Astrocyte of the cerebellum (primary cell): ENCODE measurements around the gene NSRP1.

Source experiments
- DNase-seq: peaks from one replicate; pipeline ENCODE4 v3.0.0-alpha.2; 2011; ENCODE audit warnings: low read depth
- H3K4me3 ChIP-seq: 2 replicates; pipeline ENCODE4 v1.5.1; 2011; ENCODE audit warnings: mild to moderate bottlenecking, low read depth, low read length, moderate library complexity
- CTCF ChIP-seq: IDR thresholded peaks from 2 replicates; pipeline ENCODE4 v1.5.1; 2012; ENCODE audit warnings: low read length, low read depth, moderate library complexity, mild to moderate bottlenecking; ENCODE audit errors: missing control alignments
- in situ Hi-C: cut with HindIII; loops from 2 replicates; pipeline ENCODE4 v1.10.0; 2017; ENCODE audit warnings: low sequenced_read_pairs

The NSRP1 gene

GRCh38 chr17:30160419-30161172 is 44.0 kb downstream of the NSRP1 start:
- in situ Hi-C loops, result no loop called here
- no peak for TF ChIP-seq CTCF
- DNase-seq, result no peak

GRCh38 chr17:30161601-30162000 is 45.0 kb downstream of the NSRP1 start:
- TF ChIP-seq CTCF, result no peak
- H3K4me3 ChIP-seq, result no peak overlapping the region
- in situ Hi-C loops, result no loop called here

More at GRCh38 chr17:30160419-30161172, 44.0 kb downstream of the NSRP1 start:
- no peak overlapping the region for H3K4me3 ChIP-seq

GRCh38 chr17:30164531-30164930 is 47.9 kb downstream of the NSRP1 start:
- H3K4me3 ChIP-seq, result no peak overlapping the region
- DNase-seq, result no peak
- no peak for TF ChIP-seq CTCF
- in situ Hi-C loops, result no loop called here

More at GRCh38 chr17:30161601-30162000, 45.0 kb downstream of the NSRP1 start:
- no peak for DNase-seq

- no peak for TF ChIP-seq CTCF
- in situ Hi-C loops, result no loop called here
Measured at GRCh38 chr17:30165147-30165546, 48.5 kb downstream of the NSRP1 start.

GRCh38 chr17:30165960-30166359 is 49.3 kb downstream of the NSRP1 start:
- no peak overlapping the region for H3K4me3 ChIP-seq
- in situ Hi-C loops, result no loop called here
- DNase-seq, result no peak
- no peak for TF ChIP-seq CTCF

More at GRCh38 chr17:30165147-30165546, 48.5 kb downstream of the NSRP1 start:
- H3K4me3 ChIP-seq, result no peak overlapping the region
- DNase-seq, result no peak

GRCh38 chr17:30170415-30170987 is 53.9 kb downstream of the NSRP1 start:
- in situ Hi-C loops, result no loop called here

More at GRCh38 chr17:30170415-30170987, 53.9 kb downstream of the NSRP1 start:
- TF ChIP-seq CTCF, result no peak
- DNase-seq, result no peak
- no peak overlapping the region for H3K4me3 ChIP-seq
